Vagina (tissue), 2 donors: ENCODE data around the gene SURF1. TPM values are rescaled to one million over a fixed set of nuclear protein-coding genes. Genes with fewer than 3 reads are reported as not detected.

ENCODE experiments used
- DNase-seq, 2 donors: peaks; one replicate each; pipeline ENCODE4 v3.0.0-alpha.2; 2017; ENCODE audit errors: extremely low spot score in 2 of 2
- H3K27ac ChIP-seq: fragments of 200-600 bp; sonication (generic); one replicate; pipeline ENCODE4 v1.5.1; 2019
- H3K27me3 ChIP-seq: fragments of 200-600 bp; sonication (generic); one replicate; pipeline ENCODE4 v1.5.1; 2019
- H3K36me3 ChIP-seq, 2 donors: fragments of 200-600 bp; sonication (generic); one replicate each; pipeline ENCODE4 v1.5.1; 2017 to 2019
- H3K4me1 ChIP-seq: fragments of 200-600 bp; sonication (generic); one replicate; pipeline ENCODE4 v1.5.1; 2019
- H3K4me3 ChIP-seq, 2 donors: fragments of 200-600 bp; sonication (generic); 1 replicate in 1 of 2; 2 replicates in 1 of 2; pipeline ENCODE4 v1.5.1; 2016 to 2019
- H3K9me3 ChIP-seq: fragments of 200-600 bp; sonication (generic); one replicate; pipeline ENCODE4 v1.5.1; 2019
- POLR2A ChIP-seq, 2 donors: fragments of 450-650 bp; IDR thresholded peaks; one replicate each; pipeline ENCODE4 v1.6.1; 2017; ENCODE audit warnings: antibody characterized with exemption in 2 of 2, mild to moderate bottlenecking in 2 of 2, moderate library complexity in 2 of 2
- POLR2AphosphoS5 ChIP-seq, 2 donors: sonication (generic); formaldehyde crosslinking; IDR thresholded peaks; one replicate each; pipeline ENCODE4 v1.9.0; 2017; ENCODE audit warnings: antibody characterized with exemption in 2 of 2, mild to moderate bottlenecking in 2 of 2, low read depth in 1 of 2; ENCODE audit not compliant: insufficient read depth in 1 of 2
- intact Hi-C: fragments of 100-400 bp; cut with DNase I; formaldehyde crosslinking; loops from one replicate; pipeline ENCODE4 v1.15.1; 2023
- total RNA-seq: library from RNA; depleted of rRNA; stranded (reverse); fragments of >200 nt; gene quantifications from one replicate; pipeline ENCODE4 v1.2.3, GENCODE V29; 2016
- TF ChIP-seq, protein P1 (sequence below), 3 experiments: fragments of 450-650 bp in 2 of 3; fragments of 200-600 bp in 1 of 3; sonication (generic) in 1 of 3; IDR thresholded peaks; one replicate each; pipeline ENCODE4 v1.5.1; 2017 to 2019; ENCODE audit warnings: antibody characterized with exemption in 3 of 3, mild to moderate bottlenecking in 2 of 3, moderate library complexity in 2 of 3

The SURF1 gene
- total RNA-seq, 1 donor from 2014 or later = 31.2 TPM

DNA sequence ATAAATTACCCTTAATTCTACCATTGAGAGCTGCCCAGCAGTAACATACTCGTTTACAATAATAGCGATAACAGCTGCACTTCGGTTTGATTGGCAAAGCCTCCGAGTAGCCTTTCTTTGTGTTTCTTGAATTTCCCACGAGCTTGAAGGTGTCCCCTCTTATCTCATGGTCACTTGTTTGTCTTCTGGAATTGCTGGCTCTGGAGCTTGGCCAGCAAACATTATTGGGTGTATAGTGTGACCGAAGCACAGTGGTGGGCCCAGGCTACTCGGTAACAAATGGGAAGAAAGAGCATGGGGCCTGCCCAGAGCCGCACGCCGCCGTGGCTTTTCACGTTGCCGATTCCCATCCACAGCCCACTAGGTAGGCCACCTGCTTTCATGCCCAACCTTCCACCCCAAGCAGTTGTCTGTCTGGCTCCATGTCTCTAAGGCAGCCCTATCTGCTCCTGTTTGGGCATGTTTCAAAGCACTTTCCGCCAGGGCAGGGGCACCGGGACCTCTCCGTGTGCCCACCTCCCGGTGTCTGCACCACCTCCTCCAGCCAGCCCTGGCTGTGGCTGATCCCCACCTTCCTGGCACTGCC lies 28.5 kb upstream of the SURF1 start:
- no peak for DNase-seq
- Histone ChIP-seq H3K27ac (no peak overlapping the region), H3K27me3 (no peaks in the 10 kb centered on the region), H3K4me1 (no peaks in the 10 kb centered on the region), H3K36me3 (no peaks in the 10 kb centered on the region), H3K9me3 (no peaks in the 10 kb centered on the region), H3K4me3 (no peak overlapping the region)
- TF ChIP-seq, protein P1, sequence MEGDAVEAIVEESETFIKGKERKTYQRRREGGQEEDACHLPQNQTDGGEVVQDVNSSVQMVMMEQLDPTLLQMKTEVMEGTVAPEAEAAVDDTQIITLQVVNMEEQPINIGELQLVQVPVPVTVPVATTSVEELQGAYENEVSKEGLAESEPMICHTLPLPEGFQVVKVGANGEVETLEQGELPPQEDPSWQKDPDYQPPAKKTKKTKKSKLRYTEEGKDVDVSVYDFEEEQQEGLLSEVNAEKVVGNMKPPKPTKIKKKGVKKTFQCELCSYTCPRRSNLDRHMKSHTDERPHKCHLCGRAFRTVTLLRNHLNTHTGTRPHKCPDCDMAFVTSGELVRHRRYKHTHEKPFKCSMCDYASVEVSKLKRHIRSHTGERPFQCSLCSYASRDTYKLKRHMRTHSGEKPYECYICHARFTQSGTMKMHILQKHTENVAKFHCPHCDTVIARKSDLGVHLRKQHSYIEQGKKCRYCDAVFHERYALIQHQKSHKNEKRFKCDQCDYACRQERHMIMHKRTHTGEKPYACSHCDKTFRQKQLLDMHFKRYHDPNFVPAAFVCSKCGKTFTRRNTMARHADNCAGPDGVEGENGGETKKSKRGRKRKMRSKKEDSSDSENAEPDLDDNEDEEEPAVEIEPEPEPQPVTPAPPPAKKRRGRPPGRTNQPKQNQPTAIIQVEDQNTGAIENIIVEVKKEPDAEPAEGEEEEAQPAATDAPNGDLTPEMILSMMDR (IDR thresholded peaks at IDR 0.05) = no peak
- TF ChIP-seq POLR2AphosphoS5 (IDR thresholded peaks at IDR 0.05; ENCODE audit: insufficient read depth in 1 of 2, low read depth in 1 of 2) = no peak
- no peak for TF ChIP-seq POLR2A (IDR thresholded peaks at IDR 0.05)
- intact Hi-C loops = no loop called here

DNA sequence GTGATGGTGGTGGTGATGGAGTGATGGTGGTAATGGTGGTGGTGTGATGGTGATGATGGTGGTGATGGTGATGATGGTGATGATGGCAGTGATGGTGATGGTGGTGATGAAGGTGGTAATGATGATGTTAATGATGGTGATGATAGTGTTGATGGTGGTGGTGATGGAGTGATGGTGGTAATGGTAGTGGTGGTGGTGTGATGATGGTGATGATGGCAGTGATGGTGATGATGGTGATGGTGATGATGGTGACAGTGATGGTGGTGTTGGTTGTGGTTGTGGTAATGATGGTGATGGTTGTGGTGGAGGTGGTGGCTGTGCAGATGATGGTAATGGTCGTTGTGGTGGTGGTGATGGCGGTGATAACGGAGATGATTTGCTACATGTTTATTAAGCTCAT lies 27.2 kb upstream of the SURF1 start:
- Histone ChIP-seq H3K9me3 (no peaks in the 10 kb centered on the region), H3K36me3 (no peaks in the 10 kb centered on the region), H3K27me3 (no peaks in the 10 kb centered on the region), H3K4me3 (no peak overlapping the region), H3K27ac (no peak overlapping the region), H3K4me1 (no peaks in the 10 kb centered on the region)
- intact Hi-C loops = no loop called here
- TF ChIP-seq POLR2AphosphoS5 (IDR thresholded peaks at IDR 0.05; ENCODE audit: insufficient read depth in 1 of 2, low read depth in 1 of 2) (no peak), POLR2A (IDR thresholded peaks at IDR 0.05) (no peak)
- TF ChIP-seq, protein P1 (IDR thresholded peaks at IDR 0.05) = no peak
- no peak for DNase-seq

DNA sequence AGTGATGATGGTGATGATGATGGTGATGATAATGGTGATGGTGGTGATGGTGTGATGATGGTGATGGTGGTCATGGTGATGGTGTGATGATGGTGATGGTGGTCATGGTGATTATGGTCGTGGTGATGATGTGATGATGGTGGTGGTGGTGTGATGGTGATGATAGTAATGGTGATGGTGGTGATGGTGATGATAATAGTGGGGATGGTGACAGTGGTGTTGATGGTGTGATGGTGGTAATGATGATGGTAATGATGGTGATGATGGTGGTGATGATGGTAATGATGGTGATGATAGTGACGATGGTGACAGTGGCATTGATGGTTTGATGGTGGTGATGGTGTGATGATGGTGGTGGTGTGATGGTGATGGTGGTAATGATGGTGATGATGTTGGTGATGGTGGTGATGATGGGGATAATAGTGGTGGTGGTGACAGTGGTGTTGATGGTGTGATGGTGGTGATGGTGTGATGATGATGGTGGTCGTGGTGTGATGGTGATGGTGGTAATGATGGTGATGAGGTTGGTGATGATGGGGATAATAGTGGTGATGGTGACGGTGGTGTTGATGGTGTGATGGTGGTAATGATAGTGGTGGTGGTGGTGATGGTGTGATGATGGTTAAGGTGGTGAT lies 26.3 kb upstream of the SURF1 start:
- no peaks in the 10 kb centered on the region for H3K9me3 ChIP-seq
- intact Hi-C loops = no loop called here
- TF ChIP-seq POLR2AphosphoS5 (IDR thresholded peaks at IDR 0.05; ENCODE audit: insufficient read depth in 1 of 2, low read depth in 1 of 2) = no peak
- no peak for TF ChIP-seq POLR2A (IDR thresholded peaks at IDR 0.05)
- TF ChIP-seq, protein P1 (IDR thresholded peaks at IDR 0.05) = no peak

DNA sequence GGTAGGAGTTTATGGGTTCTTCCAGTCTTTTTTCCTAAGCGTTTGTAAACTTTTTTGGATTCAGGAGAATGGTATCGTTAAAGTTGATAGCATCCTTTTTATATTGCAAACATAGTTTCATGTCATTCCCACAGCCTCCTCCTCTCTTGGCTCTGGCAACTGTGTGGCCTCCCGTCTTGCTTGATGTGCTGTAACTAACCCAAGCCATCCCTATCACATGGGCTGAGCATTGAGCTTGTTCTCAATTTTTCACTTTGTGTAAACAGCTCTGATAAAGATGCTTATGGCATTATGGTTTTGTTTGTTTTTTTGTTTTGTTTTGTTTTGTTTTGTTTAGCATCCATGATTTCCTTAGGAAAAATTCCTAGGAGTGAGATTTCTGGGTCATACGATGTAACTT lies 24.4 kb upstream of the SURF1 start:
- no peak for DNase-seq
- H3K36me3 ChIP-seq = no peaks in the 10 kb centered on the region
- intact Hi-C loops = no loop called here
- H3K4me1 ChIP-seq = peaks cover 12% of the 10 kb centered on the region
- H3K9me3 ChIP-seq = no peaks in the 10 kb centered on the region
- TF ChIP-seq, protein P1 (IDR thresholded peaks at IDR 0.05) = no peak
- TF ChIP-seq POLR2AphosphoS5 (IDR thresholded peaks at IDR 0.05; ENCODE audit: insufficient read depth in 1 of 2, low read depth in 1 of 2) = no peak
- TF ChIP-seq POLR2A (IDR thresholded peaks at IDR 0.05) = no peak
- H3K27me3 ChIP-seq = no peaks in the 10 kb centered on the region
- no peak overlapping the region for H3K27ac ChIP-seq
- no peak overlapping the region for H3K4me3 ChIP-seq

More for the DNA sequence above, 26.3 kb upstream of the SURF1 start:
- no peak overlapping the region for H3K27ac ChIP-seq
- no peaks in the 10 kb centered on the region for H3K36me3 ChIP-seq
- H3K27me3 ChIP-seq = no peaks in the 10 kb centered on the region
- DNase-seq = no peak
- H3K4me3 ChIP-seq = no peak overlapping the region
- no peaks in the 10 kb centered on the region for H3K4me1 ChIP-seq
